ENCODE measurements around the gene JARID2.

JARID2 gene

DNA sequence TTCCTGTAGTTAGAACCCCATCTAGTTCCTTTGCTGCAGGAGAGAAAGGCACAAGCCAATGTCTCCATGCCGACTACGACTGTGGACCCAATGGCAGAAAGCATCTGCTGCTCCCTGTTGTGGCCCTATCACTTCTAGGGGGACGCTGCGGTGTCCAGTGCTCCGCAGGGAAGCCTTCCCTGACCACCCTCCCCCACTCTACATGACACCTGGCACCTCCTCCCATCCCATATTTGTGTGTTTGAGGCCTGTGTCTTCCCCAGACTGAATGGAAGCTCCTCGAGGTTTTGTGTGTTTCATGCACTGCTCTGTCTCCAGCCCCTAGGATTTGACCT is 257.4 kb downstream of the JARID2 start:
- POLR2A ChIA-PET = interaction anchor here (0.9 kb wide), 1 partner anchor 19 kb away, joined by 3 read pairs; no protein-coding TSS in a partner anchor
- H3K4me3 ChIP-seq (ENCODE audit: low read depth, low read length) = no peak overlapping the region
- H3K4me1 ChIP-seq (ENCODE audit: control insufficient read depth, insufficient read depth, low read length) = peaks cover 18% of the 10 kb centered on the region
- TF ChIP-seq ZNF707 (tag by site-specific recombination; IDR thresholded peaks at IDR 0.05) (no peak), ZNF777 (tag by site-specific recombination; IDR thresholded peaks at IDR 0.05; ENCODE audit: borderline replicate concordance) (no peak), ZNF146 (tag by site-specific recombination; IDR thresholded peaks at IDR 0.05) (no peak), YY2 (tag by site-specific recombination; IDR thresholded peaks at IDR 0.05) (no peak), ZNF529 (tag by site-specific recombination; IDR thresholded peaks at IDR 0.05; ENCODE audit: insufficient replicate concordance) (no peak), ZNF10 (tag by site-specific recombination; IDR thresholded peaks at IDR 0.05) (no peak), ZNF221 (tag by site-specific recombination; IDR thresholded peaks at IDR 0.05; ENCODE audit: borderline replicate concordance) (no peak), ZNF510 (tag by site-specific recombination; IDR thresholded peaks at IDR 0.05; ENCODE audit: insufficient replicate concordance) (no peak), ZNF426 (tag by site-specific recombination; IDR thresholded peaks at IDR 0.05) (no peak)
- TF ChIP-seq, protein P1, sequence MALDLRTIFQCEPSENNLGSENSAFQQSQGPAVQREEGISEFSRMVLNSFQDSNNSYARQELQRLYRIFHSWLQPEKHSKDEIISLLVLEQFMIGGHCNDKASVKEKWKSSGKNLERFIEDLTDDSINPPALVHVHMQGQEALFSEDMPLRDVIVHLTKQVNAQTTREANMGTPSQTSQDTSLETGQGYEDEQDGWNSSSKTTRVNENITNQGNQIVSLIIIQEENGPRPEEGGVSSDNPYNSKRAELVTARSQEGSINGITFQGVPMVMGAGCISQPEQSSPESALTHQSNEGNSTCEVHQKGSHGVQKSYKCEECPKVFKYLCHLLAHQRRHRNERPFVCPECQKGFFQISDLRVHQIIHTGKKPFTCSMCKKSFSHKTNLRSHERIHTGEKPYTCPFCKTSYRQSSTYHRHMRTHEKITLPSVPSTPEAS (tag by site-specific recombination; IDR thresholded peaks at IDR 0.05) = no peak
- TF ChIP-seq, protein P2, sequence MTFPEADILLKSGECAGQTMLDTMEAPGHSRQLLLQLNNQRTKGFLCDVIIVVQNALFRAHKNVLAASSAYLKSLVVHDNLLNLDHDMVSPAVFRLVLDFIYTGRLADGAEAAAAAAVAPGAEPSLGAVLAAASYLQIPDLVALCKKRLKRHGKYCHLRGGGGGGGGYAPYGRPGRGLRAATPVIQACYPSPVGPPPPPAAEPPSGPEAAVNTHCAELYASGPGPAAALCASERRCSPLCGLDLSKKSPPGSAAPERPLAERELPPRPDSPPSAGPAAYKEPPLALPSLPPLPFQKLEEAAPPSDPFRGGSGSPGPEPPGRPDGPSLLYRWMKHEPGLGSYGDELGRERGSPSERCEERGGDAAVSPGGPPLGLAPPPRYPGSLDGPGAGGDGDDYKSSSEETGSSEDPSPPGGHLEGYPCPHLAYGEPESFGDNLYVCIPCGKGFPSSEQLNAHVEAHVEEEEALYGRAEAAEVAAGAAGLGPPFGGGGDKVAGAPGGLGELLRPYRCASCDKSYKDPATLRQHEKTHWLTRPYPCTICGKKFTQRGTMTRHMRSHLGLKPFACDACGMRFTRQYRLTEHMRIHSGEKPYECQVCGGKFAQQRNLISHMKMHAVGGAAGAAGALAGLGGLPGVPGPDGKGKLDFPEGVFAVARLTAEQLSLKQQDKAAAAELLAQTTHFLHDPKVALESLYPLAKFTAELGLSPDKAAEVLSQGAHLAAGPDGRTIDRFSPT (tag by site-specific recombination; IDR thresholded peaks at IDR 0.05) = no peak
- TF ChIP-seq, protein P3, sequence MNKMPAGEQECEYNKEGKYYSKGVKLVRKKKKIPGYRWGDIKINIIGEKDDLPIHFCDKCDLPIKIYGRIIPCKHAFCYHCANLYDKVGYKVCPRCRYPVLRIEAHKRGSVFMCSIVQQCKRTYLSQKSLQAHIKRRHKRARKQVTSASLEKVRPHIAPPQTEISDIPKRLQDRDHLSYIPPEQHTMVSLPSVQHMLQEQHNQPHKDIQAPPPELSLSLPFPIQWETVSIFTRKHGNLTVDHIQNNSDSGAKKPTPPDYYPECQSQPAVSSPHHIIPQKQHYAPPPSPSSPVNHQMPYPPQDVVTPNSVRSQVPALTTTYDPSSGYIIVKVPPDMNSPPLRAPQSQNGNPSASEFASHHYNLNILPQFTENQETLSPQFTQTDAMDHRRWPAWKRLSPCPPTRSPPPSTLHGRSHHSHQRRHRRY (tag by site-specific recombination; IDR thresholded peaks at IDR 0.05) = no peak
- TF ChIP-seq, protein P4, sequence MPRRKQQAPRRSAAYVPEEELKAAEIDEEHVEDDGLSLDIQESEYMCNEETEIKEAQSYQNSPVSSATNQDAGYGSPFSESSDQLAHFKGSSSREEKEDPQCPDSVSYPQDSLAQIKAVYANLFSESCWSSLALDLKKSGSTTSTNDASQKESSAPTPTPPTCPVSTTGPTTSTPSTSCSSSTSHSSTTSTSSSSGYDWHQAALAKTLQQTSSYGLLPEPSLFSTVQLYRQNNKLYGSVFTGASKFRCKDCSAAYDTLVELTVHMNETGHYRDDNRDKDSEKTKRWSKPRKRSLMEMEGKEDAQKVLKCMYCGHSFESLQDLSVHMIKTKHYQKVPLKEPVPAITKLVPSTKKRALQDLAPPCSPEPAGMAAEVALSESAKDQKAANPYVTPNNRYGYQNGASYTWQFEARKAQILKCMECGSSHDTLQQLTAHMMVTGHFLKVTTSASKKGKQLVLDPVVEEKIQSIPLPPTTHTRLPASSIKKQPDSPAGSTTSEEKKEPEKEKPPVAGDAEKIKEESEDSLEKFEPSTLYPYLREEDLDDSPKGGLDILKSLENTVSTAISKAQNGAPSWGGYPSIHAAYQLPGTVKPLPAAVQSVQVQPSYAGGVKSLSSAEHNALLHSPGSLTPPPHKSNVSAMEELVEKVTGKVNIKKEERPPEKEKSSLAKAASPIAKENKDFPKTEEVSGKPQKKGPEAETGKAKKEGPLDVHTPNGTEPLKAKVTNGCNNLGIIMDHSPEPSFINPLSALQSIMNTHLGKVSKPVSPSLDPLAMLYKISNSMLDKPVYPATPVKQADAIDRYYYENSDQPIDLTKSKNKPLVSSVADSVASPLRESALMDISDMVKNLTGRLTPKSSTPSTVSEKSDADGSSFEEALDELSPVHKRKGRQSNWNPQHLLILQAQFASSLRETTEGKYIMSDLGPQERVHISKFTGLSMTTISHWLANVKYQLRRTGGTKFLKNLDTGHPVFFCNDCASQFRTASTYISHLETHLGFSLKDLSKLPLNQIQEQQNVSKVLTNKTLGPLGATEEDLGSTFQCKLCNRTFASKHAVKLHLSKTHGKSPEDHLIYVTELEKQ (tag by site-specific recombination; IDR thresholded peaks at IDR 0.05; ENCODE audit: borderline replicate concordance) = no peak
- peaks cover 0 to 92% of the 10 kb centered on the region in 2 experiments; a peak in 1 of 3 replicates for H3K36me3 ChIP-seq (ENCODE audit: control insufficient read depth in 2 of 2, insufficient read depth in 1 of 2, low read length in 2 of 2)
- H3K27ac ChIP-seq (ENCODE audit: extremely low read depth, low read depth, low read length) = no peak overlapping the region
- no peaks in the 10 kb centered on the region for H3K9me3 ChIP-seq (ENCODE audit: control insufficient read depth, insufficient read depth, low read depth, low read length)
- CTCF ChIA-PET = interaction anchor here (0.5 to 1.6 kb wide), 5 partner anchors 11 to 1307 kb away, joined by 3 to 6 read pairs (median 4); no protein-coding TSS in a partner anchor

DNA sequence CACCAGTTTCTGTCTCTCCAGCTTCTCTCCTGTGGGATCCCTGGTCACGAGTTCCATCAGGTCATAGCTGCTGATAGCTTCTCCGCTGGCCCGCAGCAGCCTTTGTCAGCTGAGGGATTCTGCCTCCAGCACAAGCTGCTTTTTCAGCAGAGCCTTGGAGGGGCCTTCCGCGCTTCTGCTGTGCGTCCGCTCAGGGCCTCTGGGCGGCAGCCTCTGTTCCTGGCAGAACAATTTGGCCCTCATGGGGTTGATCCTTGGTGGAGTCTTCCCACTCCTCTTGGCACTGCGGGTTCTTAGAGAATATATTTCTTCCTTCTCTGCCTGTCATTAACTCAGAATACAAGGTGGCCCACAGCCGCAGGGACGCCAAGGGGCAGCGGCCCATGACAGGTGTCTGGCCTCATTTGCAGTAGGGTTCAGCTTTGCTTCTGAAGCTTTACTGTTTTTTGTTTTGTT is 258.2 kb downstream of the JARID2 start:
- Histone ChIP-seq H3K9me3 (ENCODE audit: control insufficient read depth, insufficient read depth, low read depth, low read length) (no peaks in the 10 kb centered on the region), H3K36me3 (ENCODE audit: control insufficient read depth in 2 of 2, insufficient read depth in 1 of 2, low read length in 2 of 2) (peaks cover 0 to 92% of the 10 kb centered on the region in 2 experiments; a peak in 1 of 3 replicates), H3K4me3 (ENCODE audit: low read depth, low read length) (no peak overlapping the region), H3K4me1 (ENCODE audit: control insufficient read depth, insufficient read depth, low read length) (peaks cover 18% of the 10 kb centered on the region), H3K27ac (ENCODE audit: extremely low read depth, low read depth, low read length) (peak overlapping the region; percentile 54; the same call in 1 of the 2 replicates)
- CTCF ChIA-PET = interaction anchor here (0.7 to 1.7 kb wide), 7 partner anchors 11 to 702 kb away, joined by 3 to 8 read pairs (median 4); no protein-coding TSS in a partner anchor
- TF ChIP-seq ZNF335 (tag by site-specific recombination; conservative IDR thresholded peaks at IDR 0.05) (no peak), ZNF768 (tag by site-specific recombination; IDR thresholded peaks at IDR 0.05) (peak; percentile 54; the same call in 1 of the 2 replicates)
- POLR2A ChIA-PET = interaction anchor here (0.9 kb wide), 1 partner anchor 19 kb away, joined by 3 read pairs; no protein-coding TSS in a partner anchor
